GM23338 (cell line): ENCODE data around the gene C11orf21. TPM values are rescaled to one million over a fixed set of nuclear protein-coding genes. Genes with fewer than 3 reads are reported as not detected.

Experiments
- ATAC-seq: fragments of 200-7000 bp; cut with Tn5 transposase; 3 replicates; pipeline ENCODE4 v1.9.1; 2020
- DNase-seq: peaks from one replicate; pipeline ENCODE4 v3.0.0-alpha.2; 2015; ENCODE audit warnings: low spot score
- H2AFZ ChIP-seq: fragments of 200-600 bp; sonication (generic); 2 replicates; pipeline ENCODE4 v1.8.0; 2016; ENCODE audit warnings: antibody characterized with exemption, mild to moderate bottlenecking, moderate library complexity
- H3F3A ChIP-seq: fragments of 200-600 bp; sonication (generic); replicated peaks from 2 replicates; pipeline ENCODE4 v1.8.0; 2017; ENCODE audit warnings: antibody characterized with exemption, mixed run types, low read depth
- H3K27ac ChIP-seq: fragments of 200-600 bp; sonication (generic); 2 replicates; pipeline ENCODE4 v1.6.1; 2016; ENCODE audit warnings: low read depth
- H3K27me3 ChIP-seq: fragments of 200-600 bp; sonication (generic); 2 replicates; pipeline ENCODE4 v1.8.0; 2016; ENCODE audit warnings: mild to moderate bottlenecking, mixed run types, moderate library complexity; ENCODE audit not compliant: insufficient read depth
- H3K36me3 ChIP-seq: fragments of 200-600 bp; sonication (generic); 2 replicates; pipeline ENCODE4 v1.8.0; 2016; ENCODE audit warnings: mild to moderate bottlenecking; ENCODE audit not compliant: insufficient read depth
- H3K4me1 ChIP-seq: fragments of 200-600 bp; sonication (generic); 2 replicates; pipeline ENCODE4 v1.8.0; 2016; ENCODE audit warnings: mild to moderate bottlenecking, moderate library complexity; ENCODE audit not compliant: insufficient read depth
- H3K4me2 ChIP-seq: fragments of 200-600 bp; sonication (generic); 2 replicates; pipeline ENCODE4 v1.7.1; 2017; ENCODE audit warnings: mixed run types
- H3K4me3 ChIP-seq: fragments of 200-600 bp; sonication (generic); 2 replicates; pipeline ENCODE4 v1.6.1; 2016; ENCODE audit warnings: mixed run types
- H3K79me2 ChIP-seq: fragments of 200-600 bp; sonication (generic); replicated peaks from 2 replicates; pipeline ENCODE4 v1.8.0; 2017; ENCODE audit warnings: mild to moderate bottlenecking; ENCODE audit not compliant: insufficient read depth
- H3K9me2 ChIP-seq: fragments of 200-600 bp; sonication (generic); 2 replicates; pipeline ENCODE4 v1.8.0; 2017; ENCODE audit not compliant: insufficient read depth
- H4K20me1 ChIP-seq: fragments of 200-600 bp; sonication (generic); replicated peaks from 2 replicates; pipeline ENCODE4 v1.8.0; 2017; ENCODE audit warnings: mild to moderate bottlenecking; ENCODE audit not compliant: insufficient read depth
- H3K27ac Mint-ChIP-seq: 2 replicates; pipeline ENCODE4 v1.8.0; 2020; ENCODE audit warnings: inconsistent platforms, mild to moderate bottlenecking, moderate library complexity, mixed read lengths
- H3K27me3 Mint-ChIP-seq: 3 replicates; pipeline ENCODE4 v1.8.0; 2022; ENCODE audit warnings: low read depth, mild to moderate bottlenecking, moderate library complexity, mixed read lengths, inconsistent platforms; ENCODE audit not compliant: insufficient read depth, poor library complexity
- H3K36me3 Mint-ChIP-seq: 3 replicates; pipeline ENCODE4 v1.8.0; 2021; ENCODE audit warnings: low read depth, mild to moderate bottlenecking, inconsistent platforms, moderate library complexity, mixed read lengths
- H3K4me1 Mint-ChIP-seq: 3 replicates; pipeline ENCODE4 v1.8.0; 2020; ENCODE audit warnings: mild to moderate bottlenecking, inconsistent platforms, mixed read lengths
- H3K4me3 Mint-ChIP-seq: 3 replicates; pipeline ENCODE4 v1.8.0; 2021; ENCODE audit warnings: moderate library complexity, mild to moderate bottlenecking, inconsistent platforms, mixed read lengths
- H3K9me3 Mint-ChIP-seq: 3 replicates; pipeline ENCODE4 v1.8.0; 2020; ENCODE audit warnings: moderate library complexity, mild to moderate bottlenecking, inconsistent platforms, mixed read lengths
- CREB1 ChIP-seq: fragments of 250-450 bp; sonication (Bioruptor Pico); IDR thresholded peaks from 2 replicates; pipeline ENCODE4 v1.5.0; 2020; ENCODE audit warnings: low read depth, mild to moderate bottlenecking, moderate library complexity
- CTCF ChIP-seq, 2 experiments: fragments of 200-600 bp in 1 of 2; sonication (generic) in 1 of 2; conservative IDR thresholded peaks; 2 replicates each; pipeline versions ENCODE4 v1.5.1 to v1.6.1; 2016 to 2017; ENCODE audit warnings: antibody characterized with exemption in 2 of 2, low read depth in 2 of 2, mild to moderate bottlenecking in 2 of 2, moderate library complexity in 1 of 2
- EZH2 ChIP-seq: fragments of 200-600 bp; sonication (generic); IDR thresholded peaks from one replicate; pipeline ENCODE4 v1.8.0; 2017; ENCODE audit warnings: antibody characterized with exemption, mild to moderate bottlenecking, low read depth; ENCODE audit not compliant: unreplicated experiment
- JUNB ChIP-seq: IDR thresholded peaks from one replicate; pipeline ENCODE4 v1.6.1; 2016; ENCODE audit warnings: antibody characterized with exemption; ENCODE audit not compliant: unreplicated experiment
- NANOG ChIP-seq: IDR thresholded peaks from 2 replicates; pipeline ENCODE4 v1.6.1; 2016; ENCODE audit warnings: antibody characterized with exemption, borderline replicate concordance
- POLR2AphosphoS5 ChIP-seq: IDR thresholded peaks from 2 replicates; pipeline ENCODE4 v1.6.1; 2016; ENCODE audit warnings: antibody characterized with exemption, low read depth
- REST ChIP-seq: IDR thresholded peaks from one replicate; pipeline ENCODE4 v1.6.1; 2018; ENCODE audit warnings: antibody characterized with exemption; ENCODE audit not compliant: unreplicated experiment
- STAT1 ChIP-seq: IDR thresholded peaks from one replicate; pipeline ENCODE4 v1.6.1; 2016; ENCODE audit warnings: antibody characterized with exemption; ENCODE audit not compliant: unreplicated experiment
- ZNF114 ChIP-seq: fragments of 250-450 bp; sonication (Bioruptor Pico); IDR thresholded peaks from 2 replicates; pipeline ENCODE4 v1.5.0; 2020; ENCODE audit warnings: mild to moderate bottlenecking, moderate library complexity
- ZNF331 ChIP-seq: fragments of 250-450 bp; sonication (Bioruptor Pico); IDR thresholded peaks from 2 replicates; pipeline ENCODE4 v1.5.0; 2020; ENCODE audit warnings: low read depth, mild to moderate bottlenecking, moderate library complexity
- polyA plus RNA-seq: library from polyadenylated mRNA; unstranded; fragments of >200 nt; fragmentation: Nextera tagmentation; extraction: Ambion mirVana; gene quantifications from 2 replicates; pipeline ENCODE4 v1.2.1, GENCODE V29; 2016
- total RNA-seq: library from RNA; depleted of rRNA; stranded (reverse); fragments of >200 nt; shearing (Covaris generic); gene quantifications from 2 replicates; pipeline ENCODE4 v1.2.3, GENCODE V29; 2014

C11orf21 gene
- total and polyA plus RNA-seq, 2 experiments from 2014 or later = not detected

GRCh38 chr11:2311353-2312133 is 9.8 kb upstream of the C11orf21 start (continued):
- TF ChIP-seq ZNF331 (CRISPR knock-in tag) = no peak

- Histone ChIP-seq H3K9me2 (no peaks in the 10 kb centered on the region), H3K4me2 (no peak overlapping the region), H4K20me1 (no peaks in the 10 kb centered on the region), H3K4me1 (no peaks in the 10 kb centered on the region), H3K27me3 (no peaks in the 10 kb centered on the region), H2AFZ (no peak overlapping the region), H3K79me2 (no peaks in the 10 kb centered on the region), H3K4me3 (no peak overlapping the region), H3K27ac (no peak overlapping the region), H3F3A (no peaks in the 10 kb centered on the region), H3K36me3 (no peaks in the 10 kb centered on the region)
- no peak overlapping the region for H3K4me3 Mint-ChIP-seq
- ATAC-seq = no peak
- peaks cover 10% of the 10 kb centered on the region for H3K27me3 Mint-ChIP-seq
- H3K9me3 Mint-ChIP-seq = no peaks in the 10 kb centered on the region
- no peaks in the 10 kb centered on the region for H3K36me3 Mint-ChIP-seq
- DNase-seq = no peak
- TF ChIP-seq CTCF (conservative IDR thresholded peaks at IDR 0.05; ENCODE audit: low read depth in 2 of 2) = no peak
- peaks cover 6% of the 10 kb centered on the region for H3K4me1 Mint-ChIP-seq
- no peak overlapping the region for H3K27ac Mint-ChIP-seq
These were observed 9.2 kb upstream of the C11orf21 start for GRCh38 chr11:2310786-2311352.

GRCh38 chr11:2310073-2310785 is 8.5 kb upstream of the C11orf21 start:
- no peaks in the 10 kb centered on the region for H3K79me2 ChIP-seq
- no peak overlapping the region for H3K4me2 ChIP-seq
- no peak for DNase-seq
- H3F3A ChIP-seq = no peaks in the 10 kb centered on the region
- H3K36me3 Mint-ChIP-seq = no peaks in the 10 kb centered on the region
- H3K27ac Mint-ChIP-seq = no peak overlapping the region
- no peaks in the 10 kb centered on the region for H3K27me3 ChIP-seq
- H3K36me3 ChIP-seq = no peaks in the 10 kb centered on the region
- no peaks in the 10 kb centered on the region for H3K4me1 ChIP-seq
- no peak overlapping the region for H3K4me3 Mint-ChIP-seq
- no peaks in the 10 kb centered on the region for H3K9me2 ChIP-seq
- ATAC-seq = no peak
- no peak overlapping the region for H3K4me3 ChIP-seq
- H3K4me1 Mint-ChIP-seq = peaks cover 7% of the 10 kb centered on the region
- H4K20me1 ChIP-seq = no peaks in the 10 kb centered on the region
- no peaks in the 10 kb centered on the region for H3K9me3 Mint-ChIP-seq
- no peak overlapping the region for H2AFZ ChIP-seq
- H3K27ac ChIP-seq = no peak overlapping the region
- peaks cover 10% of the 10 kb centered on the region for H3K27me3 Mint-ChIP-seq
- TF ChIP-seq NANOG (no peak), STAT1 (no peak), JUNB (no peak), REST (no peak), POLR2AphosphoS5 (no peak), ZNF114 (CRISPR knock-in tag) (no peak), EZH2 (no peak), CREB1 (CRISPR knock-in tag) (no peak), ZNF331 (CRISPR knock-in tag) (no peak)
